ENCODE measurements around the gene DCPS.

DCPS gene

DNA sequence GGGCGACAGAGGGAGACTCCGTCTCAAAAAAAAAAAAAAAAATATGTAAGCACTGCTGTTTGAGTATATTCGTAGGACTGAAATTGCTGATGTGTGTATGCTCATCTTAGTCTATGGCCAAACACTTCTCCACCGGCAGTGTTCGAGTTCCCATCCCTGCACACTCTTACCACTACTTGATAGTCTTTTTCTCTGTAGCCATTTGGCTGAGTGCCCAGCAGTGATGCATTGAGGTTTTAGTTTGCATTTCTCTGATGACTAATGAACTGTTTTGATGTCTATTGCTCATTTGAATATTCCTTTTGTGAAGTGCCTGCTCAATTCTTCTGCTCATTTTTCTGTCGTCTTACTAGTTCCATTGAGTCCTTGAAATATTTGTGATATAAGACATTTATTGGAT, 19.0 kb upstream of the DCPS start:
- DNase-seq (ENCODE audit: low read depth) = peak; percentile 96
- no peak overlapping the region for H3K4me3 ChIP-seq (ENCODE audit: low read length)
- TF ChIP-seq, protein P1, sequence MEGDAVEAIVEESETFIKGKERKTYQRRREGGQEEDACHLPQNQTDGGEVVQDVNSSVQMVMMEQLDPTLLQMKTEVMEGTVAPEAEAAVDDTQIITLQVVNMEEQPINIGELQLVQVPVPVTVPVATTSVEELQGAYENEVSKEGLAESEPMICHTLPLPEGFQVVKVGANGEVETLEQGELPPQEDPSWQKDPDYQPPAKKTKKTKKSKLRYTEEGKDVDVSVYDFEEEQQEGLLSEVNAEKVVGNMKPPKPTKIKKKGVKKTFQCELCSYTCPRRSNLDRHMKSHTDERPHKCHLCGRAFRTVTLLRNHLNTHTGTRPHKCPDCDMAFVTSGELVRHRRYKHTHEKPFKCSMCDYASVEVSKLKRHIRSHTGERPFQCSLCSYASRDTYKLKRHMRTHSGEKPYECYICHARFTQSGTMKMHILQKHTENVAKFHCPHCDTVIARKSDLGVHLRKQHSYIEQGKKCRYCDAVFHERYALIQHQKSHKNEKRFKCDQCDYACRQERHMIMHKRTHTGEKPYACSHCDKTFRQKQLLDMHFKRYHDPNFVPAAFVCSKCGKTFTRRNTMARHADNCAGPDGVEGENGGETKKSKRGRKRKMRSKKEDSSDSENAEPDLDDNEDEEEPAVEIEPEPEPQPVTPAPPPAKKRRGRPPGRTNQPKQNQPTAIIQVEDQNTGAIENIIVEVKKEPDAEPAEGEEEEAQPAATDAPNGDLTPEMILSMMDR (IDR thresholded peaks at IDR 0.05; ENCODE audit: insufficient read depth, low read depth, low read length, missing control alignments) = no peak

DNA sequence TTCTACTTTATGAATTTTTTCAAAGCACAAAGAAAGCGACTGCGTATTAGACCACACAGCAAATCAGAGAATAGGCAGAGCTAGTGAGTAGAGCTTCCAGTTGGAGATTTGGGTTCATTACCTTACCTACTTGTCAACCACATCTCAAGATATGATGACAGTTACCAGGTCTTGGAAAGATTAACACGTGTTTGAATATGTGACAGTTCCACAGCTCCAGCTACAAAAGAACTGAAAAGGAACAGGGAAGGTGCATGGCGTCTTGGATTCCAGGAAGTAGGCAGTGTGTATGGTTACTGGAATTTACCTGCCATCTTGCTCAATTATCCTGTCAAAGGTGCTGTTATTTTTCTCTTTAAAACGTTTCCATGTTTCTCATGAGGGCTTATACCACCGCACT, 15.6 kb upstream of the DCPS start:
- no peak for DNase-seq (ENCODE audit: low read depth)
- no peak overlapping the region for H3K4me3 ChIP-seq (ENCODE audit: low read length)
- TF ChIP-seq, protein P1 (IDR thresholded peaks at IDR 0.05; ENCODE audit: insufficient read depth, low read depth, low read length, missing control alignments) = no peak

DNA sequence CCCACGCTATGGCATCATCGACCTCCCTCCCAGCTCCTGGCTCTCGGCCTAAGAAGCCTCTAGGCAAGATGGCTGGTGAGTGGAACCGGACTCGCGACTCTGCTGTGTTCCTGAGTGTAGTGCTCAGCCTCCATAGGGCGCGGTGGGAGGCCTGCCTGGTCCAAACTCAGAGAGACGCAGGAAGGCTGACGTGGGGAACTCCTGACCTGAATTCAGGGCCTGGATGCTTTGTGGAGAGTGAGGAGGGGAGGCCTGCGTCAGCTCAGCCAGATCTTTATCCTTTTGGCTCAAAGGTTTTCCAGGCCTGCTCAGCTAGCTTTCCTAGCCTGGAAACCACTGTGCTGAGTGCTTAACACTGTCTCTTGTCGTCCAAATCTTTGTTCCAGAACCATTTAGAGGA, 13.0 kb upstream of the DCPS start:
- TF ChIP-seq, protein P1 (IDR thresholded peaks at IDR 0.05; ENCODE audit: insufficient read depth, low read depth, low read length, missing control alignments) = no peak
- DNase-seq (ENCODE audit: low read depth) = no peak
- no peak overlapping the region for H3K4me3 ChIP-seq (ENCODE audit: low read length)

DNA sequence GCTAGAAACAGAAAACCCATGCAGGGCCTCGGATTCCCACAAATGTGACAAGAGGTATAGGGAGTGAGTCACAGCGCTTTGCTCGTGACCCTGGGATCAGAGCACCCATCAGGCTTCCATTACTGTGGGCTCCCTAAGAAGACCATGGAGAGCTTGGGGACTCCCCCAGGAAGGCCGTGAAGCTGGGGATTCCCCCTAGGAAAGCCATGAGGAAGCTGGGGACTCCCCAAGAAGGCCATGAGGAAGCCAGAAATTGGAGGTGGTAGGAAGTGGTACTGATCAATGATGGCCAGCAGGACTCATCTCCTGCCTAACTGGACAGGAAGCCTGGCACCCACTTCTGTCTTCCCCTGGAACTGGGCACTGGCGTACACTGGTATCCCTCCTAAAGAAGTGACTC, 10.1 kb upstream of the DCPS start:
- TF ChIP-seq, protein P1 (IDR thresholded peaks at IDR 0.05; ENCODE audit: insufficient read depth, low read depth, low read length, missing control alignments) = no peak
- H3K4me3 ChIP-seq (ENCODE audit: low read length) = no peak overlapping the region
- no peak for DNase-seq (ENCODE audit: low read depth)

DNA sequence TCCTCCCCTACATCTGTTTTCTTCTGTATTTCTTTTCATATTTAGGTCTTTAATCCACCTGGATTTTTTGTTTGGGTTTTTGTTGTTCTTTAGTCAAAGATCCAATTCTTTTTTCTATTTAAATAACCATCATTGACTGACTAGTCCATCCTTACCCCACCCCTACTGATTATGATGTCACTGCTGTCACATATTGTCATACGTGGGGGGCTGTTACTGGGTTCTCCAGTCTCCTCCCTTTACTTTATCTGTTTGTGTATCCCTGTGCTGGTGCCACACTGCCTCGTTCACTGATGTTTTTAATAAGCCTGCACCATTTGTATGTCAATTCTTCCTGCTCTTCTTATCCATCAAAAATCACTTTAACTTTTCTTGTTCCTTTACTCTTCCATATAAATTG, 6.9 kb upstream of the DCPS start:
- no peak for DNase-seq (ENCODE audit: low read depth)
- TF ChIP-seq, protein P1 (IDR thresholded peaks at IDR 0.05; ENCODE audit: insufficient read depth, low read depth, low read length, missing control alignments) = no peak
- H3K4me3 ChIP-seq (ENCODE audit: low read length) = no peak overlapping the region

DNA sequence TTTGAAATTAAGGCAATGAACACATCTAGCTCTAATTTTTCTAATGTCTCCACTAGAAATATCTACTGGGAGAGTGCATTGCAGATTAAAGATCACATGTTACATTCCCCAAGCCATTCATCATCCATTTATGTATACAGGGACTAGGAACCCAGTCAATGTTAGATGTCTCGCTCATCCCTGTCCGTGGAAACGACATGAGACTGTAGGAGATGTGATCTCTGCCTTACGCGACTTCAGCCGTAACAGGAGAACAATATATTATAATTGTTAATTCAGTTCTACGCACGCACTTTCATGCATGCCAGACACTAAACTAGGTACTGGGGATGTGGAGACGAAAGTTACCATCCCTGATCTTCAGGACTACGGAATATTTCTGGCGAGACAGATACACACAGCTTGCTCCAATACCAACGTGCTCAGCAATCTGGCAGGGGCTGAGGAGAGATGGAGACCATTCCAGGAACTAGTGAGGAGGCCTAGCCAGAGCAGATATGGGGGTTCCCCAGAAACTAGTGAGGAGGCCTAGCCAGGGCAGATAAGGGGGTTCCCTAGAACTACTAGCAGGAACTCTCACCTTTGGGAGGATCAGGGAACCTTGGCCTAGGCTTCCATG, 706 bp downstream of the DCPS start:
- no peak for DNase-seq (ENCODE audit: low read depth)
- H3K4me3 ChIP-seq (ENCODE audit: low read length) = peak overlapping the region; percentile 91
- TF ChIP-seq, protein P1 (IDR thresholded peaks at IDR 0.05; ENCODE audit: insufficient read depth, low read depth, low read length, missing control alignments) = no peak

DNA sequence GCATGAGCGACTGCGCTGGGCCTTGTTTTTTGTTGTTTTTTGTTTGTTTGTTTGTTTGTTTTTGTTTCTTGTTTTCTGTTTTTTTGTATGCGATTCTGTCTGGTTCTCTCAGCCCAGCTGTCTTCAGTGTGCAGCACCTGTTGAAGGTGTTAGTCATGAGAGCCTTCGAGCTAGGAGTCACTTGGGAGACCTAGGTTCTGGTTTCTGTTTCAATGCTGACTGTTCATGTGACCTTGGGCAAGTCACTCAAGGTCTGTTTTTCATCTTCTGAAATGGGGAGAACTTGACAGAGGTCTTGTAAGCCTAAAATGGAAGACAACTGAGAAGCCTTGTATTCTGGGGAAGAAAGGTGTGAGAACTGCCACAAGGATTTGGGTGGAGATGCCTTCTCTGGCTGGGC, 1.8 kb downstream of the DCPS start:
- TF ChIP-seq, protein P1 (IDR thresholded peaks at IDR 0.05; ENCODE audit: insufficient read depth, low read depth, low read length, missing control alignments) = no peak
- H3K4me3 ChIP-seq (ENCODE audit: low read length) = no peak overlapping the region
- DNase-seq (ENCODE audit: low read depth) = no peak

Data from epithelial cell of esophagus (primary cell).